HepG2 (cell line): ENCODE data around the gene CCNJL. TPM values are rescaled to one million over a fixed set of nuclear protein-coding genes. Genes with fewer than 3 reads are reported as not detected.
A peak's percentile ranks its signal among the peaks of the same experiment; 100 is the strongest.
"Not testable (repeated sequence)": the region's sequence is repeated elsewhere in the genome, so short reads cannot be mapped to it uniquely, and the experiment has no call there.

Source experiments
- ATAC-seq: fragments of 200-7000 bp; cut with Tn5 transposase; 3 replicates; pipeline ENCODE4 v1.9.1; 2020; ENCODE audit warnings: mild to moderate bottlenecking, moderate library complexity
- BruUV-seq: library from RNA; stranded (reverse); fragments of 400-500 nt; replicated peaks from 2 replicates; lab custom pipeline; 2021; lab: Mats Ljungman, UMichigan
- CTCF ChIA-PET: fragments of 300-600 bp; formaldehyde crosslinking; extraction: SDS; loops from one replicate; lab custom pipeline; 2021; ENCODE audit warnings: low total read pairs, inconsistent platforms, low intra/inter-chr PET ratio; lab: Yijun Ruan, JAX
- POLR2A ChIA-PET: fragments of 350-600 bp; sonication (Branson Sonifier 250); formaldehyde crosslinking; loops from one replicate; lab custom pipeline; 2020; ENCODE audit warnings: antibody characterized with exemption, inconsistent platforms; lab: Yijun Ruan, JAX
- DNase-seq: peaks from one replicate; pipeline ENCODE4 v3.0.0-alpha.2; 2015; ENCODE audit warnings: low spot score
- FAIRE-seq: peaks from 3 replicates; lab custom pipeline; 2011; peaks lifted over from hg19 to GRCh38; lab: Jason Lieb, UNC
- H2AFZ ChIP-seq: one replicate; pipeline ENCODE4 v1.6.1; 2011; ENCODE audit warnings: low read length, inconsistent platforms
- H3K27ac ChIP-seq: fragments of 300-600 bp; 3 replicates; pipeline ENCODE4 v1.8.0; 2011; ENCODE audit warnings: mixed run types, mild to moderate bottlenecking, mixed read lengths, low read length, inconsistent platforms; ENCODE audit not compliant: insufficient read depth; ENCODE audit errors: extremely low read length
- H3K27me3 ChIP-seq, 2 experiments: fragments of 200-600 bp in 1 of 2; 2 replicates in 1 of 2; 3 replicates in 1 of 2; pipeline versions ENCODE4 v1.6.0 to v1.8.0; 2011; ENCODE audit warnings: low read length in 2 of 2, mild to moderate bottlenecking in 2 of 2, moderate library complexity in 2 of 2, inconsistent platforms in 1 of 2; ENCODE audit not compliant: insufficient read depth in 2 of 2, control insufficient read depth in 1 of 2
- H3K36me3 ChIP-seq, 2 experiments: fragments of 200-600 bp in 1 of 2; replicated peaks in 1 of 2; 2 replicates in 1 of 2; 3 replicates in 1 of 2; pipeline versions ENCODE4 v1.5.1 to v1.8.0; 2011; ENCODE audit warnings: low read length in 2 of 2, inconsistent platforms in 1 of 2; ENCODE audit not compliant: insufficient read depth in 2 of 2, control insufficient read depth in 1 of 2
- H3K4me1 ChIP-seq: 2 replicates; pipeline ENCODE4 v1.5.1; 2012; ENCODE audit warnings: low read length, inconsistent platforms; ENCODE audit not compliant: insufficient read depth
- H3K4me2 ChIP-seq: 2 replicates; pipeline ENCODE4 v1.6.0; 2011; ENCODE audit warnings: low read depth, low read length, inconsistent platforms
- H3K4me3 ChIP-seq, 3 experiments: fragments of 200-600 bp in 1 of 3; sonication (generic), shearing (Covaris generic) in 1 of 3; replicated peaks in 1 of 3; 2 replicates each; pipeline ENCODE4 v1.5.1; 2011 to 2016; ENCODE audit warnings: low read length in 3 of 3, inconsistent platforms in 2 of 3, low read depth in 2 of 3, mild to moderate bottlenecking in 2 of 3, control low read depth in 1 of 3, mixed read lengths in 1 of 3; ENCODE audit not compliant: insufficient read depth in 1 of 3
- H3K79me2 ChIP-seq: one replicate; pipeline ENCODE4 v1.6.1; 2011; ENCODE audit warnings: low read length, inconsistent platforms; ENCODE audit not compliant: insufficient read depth
- H3K9ac ChIP-seq: 2 replicates; pipeline ENCODE4 v1.6.0; 2011; ENCODE audit warnings: mild to moderate bottlenecking, low read depth, low read length, inconsistent platforms; ENCODE audit not compliant: insufficient read depth
- H3K9me3 ChIP-seq: 2 replicates; pipeline ENCODE4 v1.5.1; 2012; ENCODE audit warnings: mild to moderate bottlenecking, low read length
- H4K20me1 ChIP-seq: 2 replicates; pipeline ENCODE4 v1.6.0; 2011; ENCODE audit warnings: inconsistent platforms, mild to moderate bottlenecking, low read length, moderate library complexity; ENCODE audit not compliant: insufficient read depth
- RBM22 ChIP-seq: fragments of 200-400 bp; formaldehyde crosslinking; optimal IDR thresholded peaks from 2 replicates; pipeline ENCODE3; 2017; ENCODE audit warnings: mild to moderate bottlenecking, low read length, moderate library complexity
- ZNF431 ChIP-seq: sonication (generic); formaldehyde crosslinking; IDR thresholded peaks from 2 replicates; pipeline ENCODE4 v1.9.0; 2022; ENCODE audit warnings: missing genetic modification reagents, low read depth, mild to moderate bottlenecking, borderline replicate concordance
- WGBS: methylation state at CpG from one replicate; pipeline ENCODE4 v1.1.6; 2017; ENCODE audit warnings: low lambda C conversion rate; 5-methylcytosine and 5-hydroxymethylcytosine counted together
- in situ Hi-C: cut with HindIII; loops from 2 replicates; pipeline ENCODE4 v1.10.0; 2017; ENCODE audit warnings: low pct_unique_long_range_greater_than_20kb; ENCODE audit not compliant: extremely low pct_ligation_motif_present
- intact Hi-C: fragments of 100-400 bp; cut with micrococcal nuclease; formaldehyde crosslinking; loops from one replicate; pipeline ENCODE4 v1.10.0; 2022; ENCODE audit not compliant: unreplicated experiment
- polyA plus RNA-seq, 8 experiments: library from polyadenylated mRNA; depleted of rRNA in 3 of 8; stranded (reverse) in 7 of 8; unstranded in 1 of 8; fragments of >200 nt; fragmentation: Illumina TruSeq in 4 of 8; extraction: Trizol in 4 of 8; gene quantifications; 2 replicates each; pipeline versions ENCODE4 v1.2.1 to v1.2.3, GENCODE V29; 2011 to 2016; ENCODE audit warnings: low read depth in 4 of 8, missing spikeins in 1 of 8, mixed read lengths in 1 of 8; ENCODE audit not compliant: insufficient read depth in 1 of 8
- total RNA-seq, 5 experiments: library from RNA; depleted of rRNA; stranded (reverse); fragments of >200 nt; fragmentation: Illumina TruSeq; extraction: Trizol; gene quantifications; 2 replicates each; pipeline ENCODE4 v1.2.3, GENCODE V29; 2016; ENCODE audit warnings: low read depth in 1 of 5

The CCNJL gene
- total and polyA plus RNA-seq, 2 of the 13 experiments (the other 11 are each of a cell fraction or from before 2014, with no cell fraction given) = 1.6 to 4.4 TPM

- H3K4me1 ChIP-seq = no peaks in the 10 kb centered on the region
- in situ Hi-C loops (no loop called here), intact Hi-C loops (no loop called here)
- CTCF ChIA-PET = no interaction called here
- no peak overlapping the region for H3K4me3 ChIP-seq
- no peaks in the 10 kb centered on the region for H4K20me1 ChIP-seq
- peaks cover 0 to 2% of the 10 kb centered on the region in 2 experiments; a peak in 1 of 5 replicates for H3K36me3 ChIP-seq
- 63% methylated on average over 4 of the region's 5 CpGs for WGBS
- no peak for ATAC-seq
- POLR2A ChIA-PET = no interaction called here
- peak; percentile 31 for TF ChIP-seq RBM22
- TF ChIP-seq ZNF431 (CRISPR knock-in tag) = no peak
- no peak for FAIRE-seq
- no peaks in the 10 kb centered on the region; a peak in 1 of 5 replicates for H3K27me3 ChIP-seq
- no peaks in the 10 kb centered on the region for H3K79me2 ChIP-seq
- no peak overlapping the region for H3K9ac ChIP-seq
- no peaks in the 10 kb centered on the region for H3K9me3 ChIP-seq
- no TSS peak for BruUV-seq
- no peak overlapping the region for H3K27ac ChIP-seq
- H2AFZ ChIP-seq = no peak overlapping the region
- DNase-seq = no peak
- H3K4me2 ChIP-seq = no peak overlapping the region
Measured at GRCh38 chr5:160250226-160250625, 62.1 kb downstream of the CCNJL start.

GRCh38 chr5:160249570-160249969, 62.8 kb downstream of the CCNJL start:
- ATAC-seq, H3K4me2 ChIP-seq, intact Hi-C loops, H4K20me1 ChIP-seq, DNase-seq, H3K4me1 ChIP-seq, H3K4me3 ChIP-seq, H3K27ac ChIP-seq, CTCF ChIA-PET, BruUV-seq, H3K9me3 ChIP-seq, H3K27me3 ChIP-seq, H3K79me2 ChIP-seq, POLR2A ChIA-PET, in situ Hi-C loops, H3K36me3 ChIP-seq, H3K9ac ChIP-seq, FAIRE-seq, H2AFZ ChIP-seq: not testable (repeated sequence)
- 79% methylated on average over 1 of the region's 1 CpG for WGBS
